AG10803 (cell line): ENCODE measurements around the gene PNMA1.
"Not testable (repeated sequence)": the region's sequence is repeated elsewhere in the genome, so short reads cannot be mapped to it uniquely, and the experiment has no call there.

Experiments
- DNase-seq: peaks from one replicate; pipeline ENCODE4 v3.0.0; 2010; ENCODE audit warnings: low read depth
- H3K4me3 ChIP-seq: 2 replicates; pipeline ENCODE4 v1.5.1; 2011; ENCODE audit warnings: mild to moderate bottlenecking, low read length, control low read depth
- TF ChIP-seq, protein P1 (sequence below): conservative IDR thresholded peaks from 2 replicates; pipeline ENCODE4 v1.5.1; 2011; ENCODE audit warnings: mild to moderate bottlenecking, low read length, control low read depth, inconsistent platforms

The PNMA1 gene

DNA sequence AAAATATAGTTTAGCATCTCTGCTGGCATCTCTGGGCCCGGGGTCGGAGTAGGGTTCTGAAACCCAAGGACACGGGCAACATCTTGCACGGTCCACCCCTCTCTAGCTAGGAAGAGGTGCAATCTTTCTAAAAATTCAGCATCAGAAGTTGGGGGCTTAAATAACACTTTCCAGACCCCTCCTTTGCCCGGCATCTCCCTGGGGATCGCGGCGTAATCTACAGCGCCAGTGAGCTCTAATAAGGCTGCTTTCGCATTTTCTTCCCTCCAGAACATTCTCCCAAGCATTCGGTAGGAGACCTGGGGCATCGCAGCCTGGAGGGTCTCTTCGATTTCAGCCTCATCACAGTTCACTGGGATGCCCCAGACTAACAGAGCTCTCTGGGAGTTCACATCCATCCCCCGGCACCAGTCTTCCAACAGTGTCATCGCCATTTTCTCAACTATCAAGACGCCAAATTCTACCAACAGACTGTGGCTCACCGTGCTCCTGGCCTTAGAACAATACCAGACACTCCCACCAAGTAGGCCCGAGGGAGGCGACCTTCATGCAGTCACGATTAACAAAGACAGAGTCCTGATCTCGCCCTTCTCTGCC is 880 bp downstream of the PNMA1 start:
- DNase-seq, result no peak

DNA sequence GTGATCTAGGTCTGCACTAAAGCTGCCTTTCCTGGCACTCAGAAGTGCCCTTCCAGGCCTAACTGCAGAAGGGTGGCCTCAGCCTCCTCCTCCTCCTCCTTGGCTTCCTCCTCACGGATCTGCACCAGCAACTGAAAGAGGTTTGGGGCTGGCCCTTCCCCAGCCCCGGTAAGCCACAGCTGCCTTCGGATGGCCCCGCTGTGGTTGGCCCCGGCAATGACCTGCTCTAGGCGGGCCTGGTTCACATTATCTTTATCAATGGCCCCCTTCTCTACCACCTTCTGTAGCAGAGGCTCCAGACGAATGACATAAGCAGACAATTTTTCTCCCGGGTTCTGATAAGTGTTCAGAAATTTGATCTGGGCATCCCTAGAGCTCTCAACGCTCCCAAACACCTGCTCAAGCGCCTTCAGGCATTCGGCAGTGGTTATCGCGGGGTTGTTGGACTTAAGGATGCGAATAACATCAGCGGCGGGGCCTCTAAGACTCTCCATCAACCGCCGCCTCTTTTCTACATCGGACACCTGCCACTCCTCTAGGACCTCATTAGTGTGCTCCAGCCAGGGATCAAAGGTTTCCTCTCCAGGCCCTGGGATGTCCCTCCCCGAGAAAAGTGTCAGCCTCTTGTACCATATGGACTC is 1.5 kb downstream of the PNMA1 start:
- peak overlapping the region; percentile 88 for H3K4me3 ChIP-seq
- TF ChIP-seq, protein P1, sequence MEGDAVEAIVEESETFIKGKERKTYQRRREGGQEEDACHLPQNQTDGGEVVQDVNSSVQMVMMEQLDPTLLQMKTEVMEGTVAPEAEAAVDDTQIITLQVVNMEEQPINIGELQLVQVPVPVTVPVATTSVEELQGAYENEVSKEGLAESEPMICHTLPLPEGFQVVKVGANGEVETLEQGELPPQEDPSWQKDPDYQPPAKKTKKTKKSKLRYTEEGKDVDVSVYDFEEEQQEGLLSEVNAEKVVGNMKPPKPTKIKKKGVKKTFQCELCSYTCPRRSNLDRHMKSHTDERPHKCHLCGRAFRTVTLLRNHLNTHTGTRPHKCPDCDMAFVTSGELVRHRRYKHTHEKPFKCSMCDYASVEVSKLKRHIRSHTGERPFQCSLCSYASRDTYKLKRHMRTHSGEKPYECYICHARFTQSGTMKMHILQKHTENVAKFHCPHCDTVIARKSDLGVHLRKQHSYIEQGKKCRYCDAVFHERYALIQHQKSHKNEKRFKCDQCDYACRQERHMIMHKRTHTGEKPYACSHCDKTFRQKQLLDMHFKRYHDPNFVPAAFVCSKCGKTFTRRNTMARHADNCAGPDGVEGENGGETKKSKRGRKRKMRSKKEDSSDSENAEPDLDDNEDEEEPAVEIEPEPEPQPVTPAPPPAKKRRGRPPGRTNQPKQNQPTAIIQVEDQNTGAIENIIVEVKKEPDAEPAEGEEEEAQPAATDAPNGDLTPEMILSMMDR, result no peak
- no peak for DNase-seq

More for the DNA sequence above, 880 bp downstream of the PNMA1 start:
- peak overlapping the region; percentile 88 for H3K4me3 ChIP-seq
- TF ChIP-seq, protein P1, result no peak

DNA sequence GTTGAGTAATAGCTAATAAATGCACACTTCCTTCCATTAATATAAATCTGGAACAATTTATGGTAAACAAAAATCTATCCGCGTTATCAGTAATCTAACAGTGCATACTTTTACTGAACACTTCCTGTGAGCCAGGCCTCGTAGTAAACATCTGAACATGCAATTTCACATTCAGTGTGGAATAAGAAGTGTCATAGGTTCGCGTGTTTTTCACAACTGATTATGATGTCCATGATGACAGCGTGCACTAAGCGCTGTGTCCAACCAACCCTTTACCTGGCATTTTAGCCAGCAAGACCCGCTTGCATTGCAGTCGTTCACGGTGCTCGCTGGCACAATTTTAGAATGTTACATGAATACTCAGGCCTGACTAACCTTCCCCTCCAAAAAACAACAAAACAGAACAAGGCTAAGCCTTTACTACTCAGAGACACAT is 2.1 kb downstream of the PNMA1 start:
- no peak for DNase-seq
- TF ChIP-seq, protein P1, result no peak
- H3K4me3 ChIP-seq, result peak overlapping the region; percentile 88

DNA sequence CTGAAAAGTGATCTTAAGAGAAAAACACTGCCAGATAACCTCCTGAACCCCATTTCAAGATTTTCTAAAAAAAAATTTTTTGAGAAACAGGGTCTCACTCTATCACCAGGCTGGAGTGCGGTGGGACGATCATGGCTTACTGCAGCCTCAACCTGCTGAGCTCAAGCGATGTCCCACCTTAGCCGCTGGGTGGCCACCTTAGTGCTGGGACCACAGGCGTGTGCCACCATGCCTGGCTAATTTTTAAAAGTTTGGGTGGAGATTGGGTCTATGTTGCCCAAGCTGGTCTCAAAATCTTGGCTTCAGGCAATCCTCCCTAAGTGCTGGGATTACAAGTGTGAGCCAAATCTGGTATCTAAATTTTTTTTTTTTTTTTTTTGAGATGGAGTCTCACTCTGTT is 3.4 kb downstream of the PNMA1 start:
- no peak overlapping the region for H3K4me3 ChIP-seq
- TF ChIP-seq, protein P1, result no peak
- DNase-seq, result no peak

DNA sequence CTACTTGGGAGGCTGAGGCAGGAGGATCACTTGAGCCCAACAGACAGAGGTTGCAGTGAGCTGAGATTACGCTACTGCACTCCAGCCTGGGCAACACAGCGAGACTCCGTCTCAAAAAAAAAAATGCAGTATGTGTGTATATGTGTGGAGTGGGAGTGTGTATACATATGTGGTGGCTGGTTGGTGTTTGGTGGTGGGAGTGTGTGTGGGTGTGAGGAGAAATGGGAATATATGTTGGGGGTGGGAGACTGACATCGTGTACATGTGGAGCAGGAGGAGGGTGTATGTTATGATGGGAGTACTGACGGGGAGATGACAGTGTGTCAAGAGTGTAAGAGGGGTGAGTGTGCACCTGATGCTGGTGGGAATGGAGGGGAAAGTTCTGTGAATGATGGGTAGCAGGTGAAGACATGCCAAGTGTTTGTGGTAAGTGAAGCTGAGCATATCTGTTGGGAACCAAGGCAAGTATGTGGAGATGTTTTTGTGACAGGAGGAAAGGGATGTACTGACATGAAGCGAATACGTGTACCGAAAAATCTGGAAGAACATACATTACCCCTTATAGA is 4.2 kb downstream of the PNMA1 start:
- no peak for DNase-seq
- TF ChIP-seq, protein P1, result no peak
- no peak overlapping the region for H3K4me3 ChIP-seq

DNA sequence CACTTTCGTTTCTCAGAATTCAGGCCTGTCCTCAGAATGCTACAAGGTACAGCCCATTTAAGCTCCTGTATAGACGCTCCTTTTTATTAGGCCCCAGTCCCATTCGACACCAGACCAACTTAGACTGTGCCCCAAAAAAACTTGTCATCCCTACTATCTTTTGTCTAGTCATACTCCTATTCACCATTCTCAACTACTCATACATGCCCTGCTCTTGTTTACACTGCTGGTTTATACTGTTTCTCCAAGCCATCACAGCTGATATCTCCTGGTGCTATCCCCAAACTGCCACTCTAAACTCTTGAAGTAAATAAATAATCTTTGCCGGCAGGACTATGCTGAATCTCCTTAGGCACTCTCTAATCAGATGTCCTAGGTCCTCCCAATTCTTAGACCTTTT is 6.1 kb downstream of the PNMA1 start:
- DNase-seq, H3K4me3 ChIP-seq: not testable (repeated sequence)

DNA sequence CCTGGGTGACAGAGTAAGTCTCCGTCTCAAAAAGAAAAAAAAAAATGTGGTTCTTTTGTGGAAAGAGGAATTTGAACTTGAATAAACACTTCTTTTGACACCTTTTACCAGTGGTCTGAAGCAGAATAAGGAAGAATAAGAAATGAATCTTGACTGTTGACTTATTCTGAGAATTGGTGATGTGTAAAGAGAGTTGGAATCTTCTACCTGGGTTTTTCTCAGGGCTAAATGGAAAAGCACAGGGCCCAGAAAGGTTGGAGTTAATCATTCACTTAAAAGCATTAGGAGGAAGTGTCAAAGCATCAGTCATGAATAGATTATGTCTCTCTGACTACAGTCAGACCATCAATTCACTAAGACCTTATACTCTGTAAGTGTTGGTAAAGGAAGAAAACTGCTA is 13.9 kb downstream of the PNMA1 start:
- H3K4me3 ChIP-seq, result no peak overlapping the region
- TF ChIP-seq, protein P1, result no peak
- no peak for DNase-seq
